Sigmoid colon (tissue), 7 donors: ENCODE results near the gene ZNF575. TPM values are rescaled to one million over a fixed set of nuclear protein-coding genes. Genes with fewer than 3 reads are reported as not detected.

Experiments
- DNase-seq: peaks from one replicate; pipeline ENCODE4 v3.0.0-alpha.2; 2019
- H3K27ac ChIP-seq, 4 donors: fragments of 200-600 bp; sonication (generic); one replicate each; pipeline ENCODE4 v1.5.1; 2016 to 2019; ENCODE audit warnings: mild to moderate bottlenecking in 1 of 4
- H3K27me3 ChIP-seq, 3 donors: fragments of 200-600 bp; sonication (generic); one replicate each; pipeline ENCODE4 v1.5.1; 2019; ENCODE audit warnings: mild to moderate bottlenecking in 1 of 3
- H3K36me3 ChIP-seq, 4 donors: fragments of 200-600 bp; sonication (generic); one replicate each; pipeline ENCODE4 v1.5.1; 2016 to 2019
- H3K4me1 ChIP-seq, 4 donors: fragments of 200-600 bp; sonication (generic); one replicate each; pipeline ENCODE4 v1.5.1; 2017 to 2019
- H3K4me3 ChIP-seq, 4 donors: fragments of 200-600 bp; sonication (generic); one replicate each; pipeline ENCODE4 v1.5.1; 2017 to 2019; ENCODE audit warnings: mild to moderate bottlenecking in 2 of 4, moderate library complexity in 1 of 4
- H3K9me3 ChIP-seq, 4 donors: fragments of 200-600 bp in 3 of 4; sonication (generic) in 3 of 4; one replicate each; pipeline versions ENCODE4 v1.5.1 to v1.6.1; 2013 to 2019
- EP300 ChIP-seq, 4 donors: sonication (generic); formaldehyde crosslinking; IDR thresholded peaks; one replicate each; pipeline ENCODE4 v1.6.1; 2017; ENCODE audit warnings: antibody characterized with exemption in 4 of 4
- POLR2A ChIP-seq, 2 donors: fragments of 450-650 bp; IDR thresholded peaks; one replicate each; pipeline ENCODE4 v1.6.1; 2016; ENCODE audit warnings: antibody characterized with exemption in 2 of 2, mild to moderate bottlenecking in 2 of 2, moderate library complexity in 2 of 2
- POLR2AphosphoS5 ChIP-seq, 4 donors: sonication (generic); formaldehyde crosslinking; IDR thresholded peaks; one replicate each; pipeline ENCODE4 v1.6.1; 2017; ENCODE audit warnings: antibody characterized with exemption in 4 of 4
- WGBS, 2 donors: extraction: QIAGEN DNeasy Blood & Tissue Kit; methylation state at CpG; one replicate each; pipeline ENCODE4 v1.1.7; 2013; 5-methylcytosine and 5-hydroxymethylcytosine counted together
- intact Hi-C: fragments of 100-400 bp; cut with DNase I; formaldehyde crosslinking; loops from one replicate; pipeline ENCODE4 v1.15.1; 2023
- polyA plus RNA-seq, 3 donors: library from polyadenylated mRNA; stranded (reverse); fragments of 200-250 nt; gene quantifications; one replicate each; pipeline ENCODE4 v1.2.3, GENCODE V29; 2013
- total RNA-seq, 4 donors: library from RNA; depleted of rRNA; stranded (reverse); fragments of >200 nt; gene quantifications; one replicate each; pipeline ENCODE4 v1.1.0, GENCODE V29; 2016
- TF ChIP-seq, protein P1 (sequence below), 4 experiments: fragments of 450-650 bp in 3 of 4; fragments of 200-600 bp in 1 of 4; IDR thresholded peaks; one replicate each; pipeline ENCODE4 v1.5.1; 2016 to 2019; ENCODE audit warnings: antibody characterized with exemption in 4 of 4, mild to moderate bottlenecking in 3 of 4, moderate library complexity in 2 of 4
- donor health status: healthy with polysubstance abuse.
- donor health status: Bipolar disorder and iron deficiency.
- donor health status: healthy.

The ZNF575 gene
- total and polyA plus RNA-seq, 7 donors, result 0.14 to 4.2 (median 4.1) TPM; not detected in 3

- TF ChIP-seq, protein P1, sequence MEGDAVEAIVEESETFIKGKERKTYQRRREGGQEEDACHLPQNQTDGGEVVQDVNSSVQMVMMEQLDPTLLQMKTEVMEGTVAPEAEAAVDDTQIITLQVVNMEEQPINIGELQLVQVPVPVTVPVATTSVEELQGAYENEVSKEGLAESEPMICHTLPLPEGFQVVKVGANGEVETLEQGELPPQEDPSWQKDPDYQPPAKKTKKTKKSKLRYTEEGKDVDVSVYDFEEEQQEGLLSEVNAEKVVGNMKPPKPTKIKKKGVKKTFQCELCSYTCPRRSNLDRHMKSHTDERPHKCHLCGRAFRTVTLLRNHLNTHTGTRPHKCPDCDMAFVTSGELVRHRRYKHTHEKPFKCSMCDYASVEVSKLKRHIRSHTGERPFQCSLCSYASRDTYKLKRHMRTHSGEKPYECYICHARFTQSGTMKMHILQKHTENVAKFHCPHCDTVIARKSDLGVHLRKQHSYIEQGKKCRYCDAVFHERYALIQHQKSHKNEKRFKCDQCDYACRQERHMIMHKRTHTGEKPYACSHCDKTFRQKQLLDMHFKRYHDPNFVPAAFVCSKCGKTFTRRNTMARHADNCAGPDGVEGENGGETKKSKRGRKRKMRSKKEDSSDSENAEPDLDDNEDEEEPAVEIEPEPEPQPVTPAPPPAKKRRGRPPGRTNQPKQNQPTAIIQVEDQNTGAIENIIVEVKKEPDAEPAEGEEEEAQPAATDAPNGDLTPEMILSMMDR (IDR thresholded peaks at IDR 0.05), result no peak
- TF ChIP-seq POLR2AphosphoS5 (IDR thresholded peaks at IDR 0.05) (no peak), EP300 (IDR thresholded peaks at IDR 0.05) (no peak), POLR2A (IDR thresholded peaks at IDR 0.05) (no peak)
- intact Hi-C loops, result no loop called here
- Histone ChIP-seq H3K4me1 (peaks cover 0 to 33% (median 15%) of the 10 kb centered on the region in 4 donors), H3K4me3 (no peak overlapping the region), H3K27ac (peak overlapping the region in 1 of 4 donors; percentile 4), H3K36me3 (peaks cover 0 to 43% (median 14%) of the 10 kb centered on the region in 4 donors), H3K9me3 (no peaks in the 10 kb centered on the region), H3K27me3 (no peaks in the 10 kb centered on the region)
- DNase-seq, result no peak
- 83 to 86% methylated on average over 5 of the region's 5 CpGs for WGBS, 2 donors
Measured at GRCh38 chr19:43498233-43498842, 34.6 kb upstream of the ZNF575 start.

DNA sequence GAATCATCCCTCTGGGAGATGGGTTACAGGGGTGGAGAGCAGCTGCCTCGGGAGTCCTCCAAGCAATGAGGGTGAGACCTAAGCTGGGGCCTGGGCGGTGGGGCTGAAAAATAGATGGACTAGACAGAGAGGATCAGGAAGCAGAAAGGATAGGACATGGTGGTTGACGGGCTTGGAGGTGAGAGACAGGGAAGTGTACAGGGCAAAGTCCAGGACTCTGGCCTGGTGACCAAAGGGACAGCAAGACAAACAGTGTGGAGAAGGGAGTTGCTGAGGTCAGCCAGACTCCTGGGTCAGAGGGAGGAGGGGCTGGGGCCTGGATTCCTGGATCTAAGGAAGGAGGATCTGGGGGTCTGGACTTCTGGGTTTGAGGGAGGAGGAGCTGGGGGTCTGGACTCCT lies 33.9 kb upstream of the ZNF575 start:
- H3K9me3 ChIP-seq, result no peaks in the 10 kb centered on the region
- WGBS, 2 donors, result 76 to 84% methylated on average over 3 of the region's 3 CpGs
- TF ChIP-seq, protein P1 (IDR thresholded peaks at IDR 0.05), result no peak
- TF ChIP-seq POLR2A (IDR thresholded peaks at IDR 0.05) (no peak), POLR2AphosphoS5 (IDR thresholded peaks at IDR 0.05) (no peak), EP300 (IDR thresholded peaks at IDR 0.05) (no peak)
- no peaks in the 10 kb centered on the region for H3K27me3 ChIP-seq
- peaks cover 0 to 41% (median 14%) of the 10 kb centered on the region in 4 donors for H3K36me3 ChIP-seq
- intact Hi-C loops, result no loop called here
- peaks cover 0 to 35% (median 15%) of the 10 kb centered on the region in 4 donors for H3K4me1 ChIP-seq
- DNase-seq, result no peak
- H3K4me3 ChIP-seq, result no peak overlapping the region
- peak overlapping the region in 1 of 4 donors; percentile 4 for H3K27ac ChIP-seq

DNA sequence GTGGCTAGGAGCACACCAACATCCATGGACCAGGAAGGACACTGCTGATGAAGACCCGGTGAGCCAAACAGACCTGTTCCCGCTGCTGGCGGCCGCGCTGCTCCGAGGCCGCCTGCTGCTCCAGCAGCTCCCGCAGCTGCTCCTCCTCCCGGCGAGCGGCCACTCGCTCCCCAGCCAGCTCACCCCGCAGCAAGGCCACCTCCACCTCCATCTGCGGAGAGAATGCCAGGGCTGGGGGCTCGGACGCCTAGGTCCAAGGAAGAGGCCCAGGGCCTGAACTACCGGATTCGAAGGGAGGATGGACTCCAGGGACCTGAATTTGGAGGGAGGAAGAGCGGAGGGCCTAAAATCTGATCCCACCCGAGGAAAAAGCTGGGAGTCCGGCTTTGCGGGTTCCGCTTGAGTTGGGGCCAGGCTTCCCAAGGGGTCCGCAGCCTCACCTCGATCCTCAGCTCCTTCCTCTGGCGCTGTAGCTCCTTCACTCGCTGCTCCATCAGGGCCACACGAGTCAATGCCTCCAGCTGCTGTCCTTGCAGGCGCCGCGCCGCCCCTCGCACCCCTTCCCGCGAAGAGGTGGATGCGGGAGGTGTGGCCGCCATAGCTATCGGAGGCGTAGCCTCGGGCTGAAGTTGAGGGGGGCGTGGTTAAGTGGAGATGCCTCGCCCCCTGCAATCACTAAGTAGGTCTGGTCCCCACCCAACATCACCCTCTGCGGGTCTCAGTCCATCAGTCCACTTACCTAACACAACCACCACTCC lies 31.1 kb upstream of the ZNF575 start:
- Histone ChIP-seq H3K36me3 (peaks cover 0 to 18% (median 7%) of the 10 kb centered on the region in 4 donors), H3K27me3 (no peaks in the 10 kb centered on the region), H3K4me1 (peaks cover 0 to 41% (median 22%) of the 10 kb centered on the region in 4 donors), H3K27ac (no peak overlapping the region), H3K9me3 (no peaks in the 10 kb centered on the region), H3K4me3 (no peak overlapping the region)
- TF ChIP-seq POLR2A (IDR thresholded peaks at IDR 0.05) (no peak), EP300 (IDR thresholded peaks at IDR 0.05) (no peak), POLR2AphosphoS5 (IDR thresholded peaks at IDR 0.05) (no peak)
- TF ChIP-seq, protein P1 (IDR thresholded peaks at IDR 0.05), result no peak
- 88 to 90% methylated on average over 43 of the region's 43 CpGs for WGBS, 2 donors
- intact Hi-C loops, result loop anchor here (5.0 kb wide), 2 partner anchors 40 to 55 kb away; no protein-coding TSS in a partner anchor
- DNase-seq, result no peak

DNA sequence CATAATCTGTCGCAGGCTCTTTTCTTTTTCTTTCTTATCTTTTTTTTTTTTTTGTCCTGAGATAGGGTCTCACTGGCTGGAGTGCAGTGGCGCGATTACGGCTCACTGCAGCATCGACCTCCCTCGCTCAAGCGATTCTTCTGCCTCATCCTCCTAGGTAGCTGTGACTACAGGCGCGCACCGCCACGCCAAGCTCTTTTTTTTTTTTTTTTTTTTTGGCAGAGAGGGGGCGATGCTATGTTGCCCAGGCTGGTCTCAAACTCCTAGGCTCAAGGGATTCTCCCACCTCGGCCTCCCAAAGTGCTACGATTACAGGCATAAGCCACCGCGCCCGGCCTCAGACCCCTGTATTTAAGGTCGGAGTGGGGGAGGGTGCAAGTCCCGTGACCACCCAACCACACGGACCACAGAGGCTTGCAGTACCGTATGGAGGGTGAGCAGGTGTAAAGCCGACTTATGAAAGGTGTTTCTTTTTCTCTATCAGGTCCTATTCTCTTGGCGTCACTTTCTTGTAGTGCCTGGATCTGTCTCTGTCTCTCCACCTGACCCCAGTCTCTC lies 30.5 kb upstream of the ZNF575 start:
- Histone ChIP-seq H3K27me3 (no peaks in the 10 kb centered on the region), H3K4me1 (peaks cover 0 to 41% (median 22%) of the 10 kb centered on the region in 4 donors), H3K4me3 (no peak overlapping the region), H3K36me3 (peaks cover 0 to 12% (median 2%) of the 10 kb centered on the region in 4 donors), H3K27ac (peak overlapping the region in 1 of 4 donors; percentile 96), H3K9me3 (no peaks in the 10 kb centered on the region)
- intact Hi-C loops, result loop anchor here (5.0 kb wide), 2 partner anchors 40 to 55 kb away; no protein-coding TSS in a partner anchor
- DNase-seq, result no peak
- TF ChIP-seq POLR2AphosphoS5 (IDR thresholded peaks at IDR 0.05) (no peak), EP300 (IDR thresholded peaks at IDR 0.05) (no peak), POLR2A (IDR thresholded peaks at IDR 0.05) (no peak)
- TF ChIP-seq, protein P1 (IDR thresholded peaks at IDR 0.05), result no peak
- 94 to 95% methylated on average over 23 of the region's 23 CpGs for WGBS, 2 donors
